Cardiac muscle cell (in vitro differentiated cells and primary cell): ENCODE data around the gene EHF. TPM values are rescaled to one million over a fixed set of nuclear protein-coding genes. Genes with fewer than 3 reads are reported as not detected.

Experiments
- DNase-seq, 2 donors: peaks; one replicate each; pipeline versions ENCODE4 v3.0.0 to v3.0.0-alpha.2; 2010 to 2017; ENCODE audit warnings: low read depth in 1 of 2, low spot score in 1 of 2
- H3K27ac ChIP-seq: fragments of 200-600 bp; sonication (generic); 2 replicates; pipeline ENCODE4 v1.5.1; 2016
- H3K27me3 ChIP-seq: fragments of 200-600 bp; sonication (generic); 2 replicates; pipeline ENCODE4 v1.6.0; 2016; ENCODE audit warnings: control low read depth
- H3K36me3 ChIP-seq: fragments of 200-600 bp; sonication (generic); 2 replicates; pipeline ENCODE4 v1.5.1; 2016; ENCODE audit warnings: control low read depth
- H3K4me1 ChIP-seq: fragments of 200-600 bp; sonication (generic); 2 replicates; pipeline ENCODE4 v1.8.1; 2017; ENCODE audit warnings: low read depth, mild to moderate bottlenecking, mixed run types
- H3K4me3 ChIP-seq: fragments of 200-600 bp; sonication (generic); 2 replicates; pipeline ENCODE4 v1.5.1; 2016; ENCODE audit warnings: mild to moderate bottlenecking
- H3K9me3 ChIP-seq: fragments of 200-600 bp; sonication (generic); 2 replicates; pipeline ENCODE4 v1.5.1; 2017; ENCODE audit warnings: low read depth, mild to moderate bottlenecking, control low read depth
- CTCF ChIP-seq: IDR thresholded peaks from 2 replicates; pipeline ENCODE4 v1.5.1; 2012; ENCODE audit warnings: low read depth, mild to moderate bottlenecking, low read length
- polyA plus RNA-seq: library from polyadenylated mRNA; unstranded; fragments of >200 nt; fragmentation: Nextera tagmentation; extraction: Ambion mirVana; gene quantifications from 2 replicates; pipeline ENCODE4 v1.2.1, GENCODE V29; 2016
- total RNA-seq: library from RNA; depleted of rRNA; stranded (reverse); fragments of >200 nt; gene quantifications from 2 replicates; pipeline ENCODE4 v1.2.3, GENCODE V29; 2016

The EHF gene
- total and polyA plus RNA-seq, 2 experiments from 2014 or later: not detected

GRCh38 chr11:34625576-34625975 is 4.7 kb downstream of the EHF start:
- Histone ChIP-seq H3K27ac (no peak overlapping the region), H3K4me1 (no peaks in the 10 kb centered on the region), H3K27me3 (no peaks in the 10 kb centered on the region), H3K9me3 (no peaks in the 10 kb centered on the region), H3K36me3 (no peaks in the 10 kb centered on the region), H3K4me3 (no peak overlapping the region)
- TF ChIP-seq CTCF: no peak
- no peak for DNase-seq

- DNase-seq: no peak
- H3K27ac ChIP-seq: no peak overlapping the region
- no peak for TF ChIP-seq CTCF
- no peaks in the 10 kb centered on the region for H3K27me3 ChIP-seq
- H3K4me1 ChIP-seq: no peaks in the 10 kb centered on the region
- H3K36me3 ChIP-seq: no peaks in the 10 kb centered on the region
- H3K9me3 ChIP-seq: no peaks in the 10 kb centered on the region
- no peak overlapping the region for H3K4me3 ChIP-seq
Observed at GRCh38 chr11:34626393-34626792, 5.5 kb downstream of the EHF start.

- Histone ChIP-seq H3K4me1 (no peaks in the 10 kb centered on the region), H3K36me3 (no peaks in the 10 kb centered on the region), H3K27me3 (no peaks in the 10 kb centered on the region), H3K9me3 (no peaks in the 10 kb centered on the region), H3K4me3 (no peak overlapping the region), H3K27ac (no peak overlapping the region)
- no peak for DNase-seq
- TF ChIP-seq CTCF: no peak
Observed at GRCh38 chr11:34627197-34627596, 6.3 kb downstream of the EHF start.

- Histone ChIP-seq H3K4me1 (no peaks in the 10 kb centered on the region), H3K9me3 (no peaks in the 10 kb centered on the region), H3K27ac (no peak overlapping the region), H3K27me3 (no peaks in the 10 kb centered on the region), H3K4me3 (no peak overlapping the region), H3K36me3 (no peaks in the 10 kb centered on the region)
- DNase-seq: no peak
- no peak for TF ChIP-seq CTCF
Observed at GRCh38 chr11:34629711-34630110, 8.8 kb downstream of the EHF start.

- Histone ChIP-seq H3K27me3 (no peaks in the 10 kb centered on the region), H3K36me3 (no peaks in the 10 kb centered on the region), H3K4me1 (no peaks in the 10 kb centered on the region), H3K27ac (no peak overlapping the region), H3K4me3 (no peak overlapping the region), H3K9me3 (no peaks in the 10 kb centered on the region)
- no peak for TF ChIP-seq CTCF
- no peak for DNase-seq
Observed at GRCh38 chr11:34630544-34630943, 9.7 kb downstream of the EHF start.

GRCh38 chr11:34631297-34631696 is 10.4 kb downstream of the EHF start:
- Histone ChIP-seq H3K4me3 (no peak overlapping the region), H3K27me3 (no peaks in the 10 kb centered on the region), H3K36me3 (no peaks in the 10 kb centered on the region), H3K4me1 (no peaks in the 10 kb centered on the region), H3K9me3 (no peaks in the 10 kb centered on the region), H3K27ac (no peak overlapping the region)
- TF ChIP-seq CTCF: no peak
- no peak for DNase-seq
